Measurements from ENCODE around the gene VPS54. TPM values are rescaled to one million over a fixed set of nuclear protein-coding genes. Genes with fewer than 3 reads are reported as not detected.

Gene VPS54
- total RNA-seq, 1 donor from 2014 or later: 27.1 TPM

DNA sequence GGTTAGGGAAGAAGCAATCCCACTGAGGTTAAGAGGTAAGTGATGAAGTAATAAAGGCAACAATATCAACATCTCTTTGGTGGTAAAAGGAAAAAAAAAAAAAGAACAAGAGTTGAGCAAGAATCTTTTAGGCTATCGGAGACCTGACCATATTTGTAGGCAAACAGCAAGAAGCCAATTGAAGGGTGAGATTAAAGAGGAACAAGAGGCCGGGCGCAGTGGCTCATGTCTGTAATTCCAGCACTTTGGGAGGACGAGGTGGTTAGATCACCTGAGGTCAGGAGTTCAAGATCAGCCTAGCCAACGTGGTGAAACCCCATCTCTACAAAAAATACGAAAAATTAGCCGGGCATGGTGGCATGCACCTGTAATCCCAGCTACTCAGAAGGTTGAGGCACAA is 11.3 kb downstream of the VPS54 start:
- no peak overlapping the region for H3K27ac Mint-ChIP-seq (ENCODE audit: unreplicated experiment)
- H3K36me3 Mint-ChIP-seq (ENCODE audit: low read depth): peaks cover 4% of the 10 kb centered on the region
- H3K9me3 Mint-ChIP-seq: no peaks in the 10 kb centered on the region
- no peaks in the 10 kb centered on the region for H3K4me1 Mint-ChIP-seq
- H3K4me3 Mint-ChIP-seq: no peak overlapping the region
- DNase-seq (ENCODE audit: low read depth, low spot score): no peak
- TF ChIP-seq, protein P1, sequence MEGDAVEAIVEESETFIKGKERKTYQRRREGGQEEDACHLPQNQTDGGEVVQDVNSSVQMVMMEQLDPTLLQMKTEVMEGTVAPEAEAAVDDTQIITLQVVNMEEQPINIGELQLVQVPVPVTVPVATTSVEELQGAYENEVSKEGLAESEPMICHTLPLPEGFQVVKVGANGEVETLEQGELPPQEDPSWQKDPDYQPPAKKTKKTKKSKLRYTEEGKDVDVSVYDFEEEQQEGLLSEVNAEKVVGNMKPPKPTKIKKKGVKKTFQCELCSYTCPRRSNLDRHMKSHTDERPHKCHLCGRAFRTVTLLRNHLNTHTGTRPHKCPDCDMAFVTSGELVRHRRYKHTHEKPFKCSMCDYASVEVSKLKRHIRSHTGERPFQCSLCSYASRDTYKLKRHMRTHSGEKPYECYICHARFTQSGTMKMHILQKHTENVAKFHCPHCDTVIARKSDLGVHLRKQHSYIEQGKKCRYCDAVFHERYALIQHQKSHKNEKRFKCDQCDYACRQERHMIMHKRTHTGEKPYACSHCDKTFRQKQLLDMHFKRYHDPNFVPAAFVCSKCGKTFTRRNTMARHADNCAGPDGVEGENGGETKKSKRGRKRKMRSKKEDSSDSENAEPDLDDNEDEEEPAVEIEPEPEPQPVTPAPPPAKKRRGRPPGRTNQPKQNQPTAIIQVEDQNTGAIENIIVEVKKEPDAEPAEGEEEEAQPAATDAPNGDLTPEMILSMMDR (conservative IDR thresholded peaks at IDR 0.05): no peak
- no peaks in the 10 kb centered on the region for H3K27me3 Mint-ChIP-seq (ENCODE audit: low read depth)

DNA sequence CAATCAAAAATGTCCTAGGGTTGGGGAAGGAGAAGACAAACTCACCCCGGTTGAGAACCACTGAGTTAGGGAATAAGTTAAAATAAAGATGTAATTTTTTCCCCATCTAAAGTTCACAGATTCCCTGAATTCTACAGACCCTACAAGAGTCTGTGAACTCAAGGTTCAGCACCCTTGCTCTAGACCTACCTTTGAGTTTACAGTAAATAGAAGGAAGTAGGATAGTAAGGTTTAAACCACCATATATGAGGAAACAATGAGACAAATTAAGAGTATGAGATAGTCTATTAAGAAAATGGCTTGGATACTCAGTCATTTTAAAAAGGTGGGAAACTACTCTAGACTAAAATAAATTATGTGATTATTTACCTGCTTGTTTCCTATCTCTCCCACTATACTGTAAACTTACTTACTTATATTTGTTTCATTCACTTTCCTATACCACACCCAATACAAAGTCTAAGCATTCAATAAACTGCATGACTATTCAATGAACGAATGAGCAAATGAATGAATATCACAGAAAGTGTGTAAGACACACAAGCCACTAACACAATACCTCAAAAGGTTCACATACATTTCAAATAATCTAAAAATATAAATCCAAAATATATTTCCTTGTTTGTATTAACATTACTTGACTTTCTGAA is 13.4 kb downstream of the VPS54 start:
- Mint-ChIP-seq H3K27me3 (ENCODE audit: low read depth) (no peaks in the 10 kb centered on the region), H3K27ac (ENCODE audit: unreplicated experiment) (no peak overlapping the region), H3K36me3 (ENCODE audit: low read depth) (peaks cover 7% of the 10 kb centered on the region), H3K9me3 (no peaks in the 10 kb centered on the region), H3K4me3 (no peak overlapping the region), H3K4me1 (no peaks in the 10 kb centered on the region)
- no peak for DNase-seq (ENCODE audit: low read depth, low spot score)
- TF ChIP-seq, protein P1 (conservative IDR thresholded peaks at IDR 0.05): no peak

DNA sequence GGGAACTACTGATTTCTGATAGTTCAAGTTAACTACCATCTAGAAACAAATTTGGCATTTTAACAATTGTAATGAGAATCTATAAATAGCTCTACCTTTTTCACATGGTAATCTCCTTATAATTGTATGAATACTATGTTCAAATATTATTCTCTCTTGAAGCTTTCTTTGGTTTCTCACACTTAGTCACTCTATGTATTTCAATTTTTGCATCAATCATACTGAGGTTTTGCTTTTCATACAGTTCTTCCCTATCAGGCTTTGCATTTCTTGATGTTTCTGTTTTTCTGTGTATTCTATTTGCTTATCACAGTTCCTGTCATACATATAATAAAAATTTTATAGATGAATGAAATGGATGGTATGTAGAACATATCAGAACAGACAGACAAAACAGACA is 16.0 kb downstream of the VPS54 start:
- H3K9me3 Mint-ChIP-seq: peaks cover 5% of the 10 kb centered on the region
- DNase-seq (ENCODE audit: low read depth, low spot score): no peak
- no peak overlapping the region for H3K27ac Mint-ChIP-seq (ENCODE audit: unreplicated experiment)
- TF ChIP-seq, protein P1 (conservative IDR thresholded peaks at IDR 0.05): no peak
- H3K4me3 Mint-ChIP-seq: no peak overlapping the region
- H3K36me3 Mint-ChIP-seq (ENCODE audit: low read depth): peaks cover 27% of the 10 kb centered on the region
- no peaks in the 10 kb centered on the region for H3K27me3 Mint-ChIP-seq (ENCODE audit: low read depth)
- no peaks in the 10 kb centered on the region for H3K4me1 Mint-ChIP-seq

DNA sequence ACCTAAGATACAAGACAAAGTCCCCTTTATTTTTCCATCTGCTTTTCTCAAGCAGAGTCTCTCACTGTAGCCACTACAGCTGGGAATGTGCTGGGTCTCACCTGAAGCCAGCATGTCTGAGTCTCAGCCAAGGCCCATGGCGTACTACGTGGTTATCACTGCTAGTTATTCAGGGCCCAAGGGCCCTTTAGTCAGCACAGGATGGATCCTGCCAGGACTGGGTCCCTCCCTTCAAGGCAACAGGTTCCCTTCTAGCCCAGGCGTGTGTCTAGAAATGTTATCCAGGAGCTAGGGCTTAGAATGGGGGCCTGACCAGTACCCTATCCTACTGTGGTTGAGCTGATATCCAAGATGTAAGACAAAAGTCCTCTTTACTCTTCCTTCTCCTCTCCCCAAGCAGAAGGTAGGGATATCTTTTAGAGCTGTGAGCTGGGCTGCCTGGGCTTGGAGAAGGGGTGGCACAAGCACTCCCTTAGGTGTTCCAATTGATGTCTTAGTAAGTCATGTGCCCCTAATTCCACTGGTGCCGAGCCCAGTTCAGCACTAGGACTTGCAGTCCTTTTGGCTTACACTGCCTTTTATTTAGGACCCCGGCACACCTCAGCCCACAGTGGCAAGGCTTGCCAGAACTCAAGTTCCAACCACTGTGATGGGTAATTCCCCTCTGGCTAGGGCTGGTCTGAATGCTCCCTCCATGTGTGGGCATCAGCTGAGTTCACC is 17.7 kb downstream of the VPS54 start:
- H3K27me3 Mint-ChIP-seq (ENCODE audit: low read depth): no peaks in the 10 kb centered on the region
- no peak overlapping the region for H3K27ac Mint-ChIP-seq (ENCODE audit: unreplicated experiment)
- no peak for DNase-seq (ENCODE audit: low read depth, low spot score)
- H3K36me3 Mint-ChIP-seq (ENCODE audit: low read depth): peaks cover 37% of the 10 kb centered on the region
- H3K4me1 Mint-ChIP-seq: peaks cover 5% of the 10 kb centered on the region
- TF ChIP-seq, protein P1 (conservative IDR thresholded peaks at IDR 0.05): no peak
- no peak overlapping the region for H3K4me3 Mint-ChIP-seq
- peaks cover 16% of the 10 kb centered on the region for H3K9me3 Mint-ChIP-seq

DNA sequence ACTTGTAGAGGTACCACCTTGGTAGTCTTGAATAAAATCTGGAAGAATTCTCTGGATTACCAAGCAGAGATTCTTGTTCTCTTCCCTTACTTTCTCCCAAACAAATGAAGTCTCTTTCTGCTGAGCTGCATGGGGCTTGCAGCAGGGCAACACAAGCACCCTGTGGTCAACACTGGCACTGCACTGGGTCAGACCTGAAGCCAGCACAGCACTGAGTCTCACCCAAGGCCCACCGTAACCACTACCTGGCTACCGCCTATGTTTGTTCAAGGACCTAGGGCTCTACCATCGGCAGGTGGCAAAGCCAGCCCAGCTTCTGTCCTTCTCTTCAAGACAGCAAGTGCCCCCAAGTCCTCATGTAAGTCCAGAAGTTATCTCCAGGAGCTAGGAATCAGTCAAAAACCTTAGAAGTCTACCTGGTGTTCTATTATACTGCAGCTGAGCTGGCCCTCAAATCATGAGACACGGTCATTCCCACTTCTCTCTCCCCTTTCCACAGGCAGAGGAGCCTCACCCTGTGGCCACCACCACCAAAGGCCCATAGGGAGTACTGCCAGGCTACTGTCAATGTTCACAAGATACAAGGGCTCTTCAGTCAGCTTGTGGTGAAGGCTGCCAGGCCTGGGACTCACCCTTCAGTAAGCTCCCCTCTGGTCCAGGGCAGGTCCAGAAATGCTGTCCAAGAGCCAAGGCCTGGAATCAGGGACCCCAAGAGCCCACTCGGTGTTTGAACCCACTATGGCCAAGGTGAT is 18.4 kb downstream of the VPS54 start:
- TF ChIP-seq, protein P1 (conservative IDR thresholded peaks at IDR 0.05): no peak
- H3K36me3 Mint-ChIP-seq (ENCODE audit: low read depth): peaks cover 42% of the 10 kb centered on the region
- no peaks in the 10 kb centered on the region for H3K27me3 Mint-ChIP-seq (ENCODE audit: low read depth)
- no peak overlapping the region for H3K4me3 Mint-ChIP-seq
- peaks cover 18% of the 10 kb centered on the region for H3K9me3 Mint-ChIP-seq
- peaks cover 5% of the 10 kb centered on the region for H3K4me1 Mint-ChIP-seq
- no peak overlapping the region for H3K27ac Mint-ChIP-seq (ENCODE audit: unreplicated experiment)
- DNase-seq (ENCODE audit: low read depth, low spot score): no peak

Data from neural crest cell (in vitro differentiated cells).